Body of pancreas (tissue), 4 donors: ENCODE measurements around the gene ZEB2. TPM values are rescaled to one million over a fixed set of nuclear protein-coding genes. Genes with fewer than 3 reads are reported as not detected.

Experiments used
- ATAC-seq: fragments of 150-250 bp; one replicate; pipeline ENCODE4 v1.9.1; 2016
- DNase-seq, 4 donors: peaks; one replicate each; pipeline ENCODE4 v3.0.0-alpha.2; 2019
- H3K27ac ChIP-seq, 4 donors: fragments of 200-600 bp; sonication (generic); 1 replicate in 3 of 4; 2 replicates in 1 of 4; pipeline versions ENCODE4 v1.5.1 to v1.6.1; 2016 to 2019; ENCODE audit warnings: mild to moderate bottlenecking in 1 of 4, mixed read lengths in 1 of 4, moderate library complexity in 1 of 4
- H3K27me3 ChIP-seq, 2 donors: fragments of 200-600 bp; sonication (generic); one replicate each; pipeline ENCODE4 v1.6.0; 2016; ENCODE audit warnings: mild to moderate bottlenecking in 1 of 2
- H3K36me3 ChIP-seq, 2 donors: fragments of 200-600 bp; sonication (generic); replicated peaks in 1 of 2; 2 replicates each; pipeline ENCODE4 v1.5.1; 2016; ENCODE audit warnings: low read depth in 2 of 2; ENCODE audit not compliant: insufficient read depth in 1 of 2
- H3K4me1 ChIP-seq: fragments of 200-600 bp; sonication (generic); one replicate; pipeline ENCODE4 v1.6.0; 2016
- H3K4me3 ChIP-seq, 2 donors: fragments of 200-600 bp; sonication (generic); 1 replicate in 1 of 2; 2 replicates in 1 of 2; pipeline ENCODE4 v1.5.1; 2016 to 2019
- H3K9me3 ChIP-seq, 3 donors: fragments of 200-600 bp; sonication (generic); 1 replicate in 2 of 3; 2 replicates in 1 of 3; pipeline ENCODE4 v1.5.1; 2016
- POLR2A ChIP-seq, 3 donors: fragments of 450-650 bp; IDR thresholded peaks; one replicate each; pipeline ENCODE4 v1.6.1; 2016; ENCODE audit warnings: antibody characterized with exemption in 3 of 3, mild to moderate bottlenecking in 2 of 3
- WGBS, 2 donors: methylation state at CpG; one replicate each; pipeline ENCODE4 v1.1.5; 2017; 5-methylcytosine and 5-hydroxymethylcytosine counted together
- intact Hi-C: fragments of 100-400 bp; cut with DNase I; formaldehyde crosslinking; loops from one replicate; pipeline ENCODE4 v1.15.1; 2023
- total RNA-seq, 2 donors: library from RNA; depleted of rRNA; stranded (reverse); fragments of >200 nt; gene quantifications; one replicate each; pipeline ENCODE4 v1.1.0, GENCODE V29; 2016
- TF ChIP-seq, protein P1 (sequence below), 7 experiments: fragments of 450-650 bp in 4 of 7; fragments of 200-600 bp in 3 of 7; sonication (generic) in 3 of 7; IDR thresholded peaks; one replicate each; pipeline ENCODE4 v1.5.1; 2016 to 2019; ENCODE audit warnings: antibody characterized with exemption in 7 of 7

ZEB2 gene
- total RNA-seq, 2 donors from 2014 or later: 18.5 to 24.6 TPM

DNA sequence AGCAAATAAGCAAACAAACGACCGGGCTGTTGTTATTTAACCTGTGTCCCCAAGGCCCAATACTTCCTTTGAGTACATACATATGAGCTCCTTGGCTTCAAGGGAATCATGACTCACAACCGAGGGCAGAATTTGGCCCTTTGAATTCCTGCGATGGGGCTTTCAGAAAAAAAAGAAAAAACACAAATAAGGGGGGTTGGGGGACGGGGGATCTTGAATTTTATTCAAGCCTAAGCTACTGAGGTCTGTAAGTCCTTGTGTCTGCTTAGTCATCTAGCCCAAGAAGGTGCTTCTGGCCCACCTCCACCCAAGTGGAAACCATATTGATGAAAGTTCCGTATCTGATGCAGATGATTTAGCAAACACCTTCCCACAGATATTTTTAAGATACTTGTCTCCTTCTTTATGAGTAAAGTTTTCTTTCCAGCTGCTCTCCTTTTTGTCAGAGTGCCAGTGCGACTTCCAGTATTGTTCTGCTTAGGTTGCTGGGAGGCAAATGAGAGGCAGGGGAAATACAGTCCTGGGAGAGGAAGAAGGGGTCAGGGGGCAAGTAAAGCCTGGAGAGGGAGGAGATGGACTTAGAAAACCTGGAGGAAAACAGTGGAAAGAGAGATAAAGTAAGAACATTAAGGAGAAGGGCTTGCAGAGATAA, 169.6 kb downstream of the ZEB2 start:
- H3K4me1 ChIP-seq: no peaks in the 10 kb centered on the region
- H3K9me3 ChIP-seq: no peaks in the 10 kb centered on the region
- TF ChIP-seq POLR2A (IDR thresholded peaks at IDR 0.05): no peak
- TF ChIP-seq, protein P1, sequence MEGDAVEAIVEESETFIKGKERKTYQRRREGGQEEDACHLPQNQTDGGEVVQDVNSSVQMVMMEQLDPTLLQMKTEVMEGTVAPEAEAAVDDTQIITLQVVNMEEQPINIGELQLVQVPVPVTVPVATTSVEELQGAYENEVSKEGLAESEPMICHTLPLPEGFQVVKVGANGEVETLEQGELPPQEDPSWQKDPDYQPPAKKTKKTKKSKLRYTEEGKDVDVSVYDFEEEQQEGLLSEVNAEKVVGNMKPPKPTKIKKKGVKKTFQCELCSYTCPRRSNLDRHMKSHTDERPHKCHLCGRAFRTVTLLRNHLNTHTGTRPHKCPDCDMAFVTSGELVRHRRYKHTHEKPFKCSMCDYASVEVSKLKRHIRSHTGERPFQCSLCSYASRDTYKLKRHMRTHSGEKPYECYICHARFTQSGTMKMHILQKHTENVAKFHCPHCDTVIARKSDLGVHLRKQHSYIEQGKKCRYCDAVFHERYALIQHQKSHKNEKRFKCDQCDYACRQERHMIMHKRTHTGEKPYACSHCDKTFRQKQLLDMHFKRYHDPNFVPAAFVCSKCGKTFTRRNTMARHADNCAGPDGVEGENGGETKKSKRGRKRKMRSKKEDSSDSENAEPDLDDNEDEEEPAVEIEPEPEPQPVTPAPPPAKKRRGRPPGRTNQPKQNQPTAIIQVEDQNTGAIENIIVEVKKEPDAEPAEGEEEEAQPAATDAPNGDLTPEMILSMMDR (IDR thresholded peaks at IDR 0.05): no peak
- DNase-seq (no peak), ATAC-seq (no peak)
- 61 to 66% methylated on average over 7 of the region's 7 CpGs for WGBS, 2 donors
- intact Hi-C loops: no loop called here
- no peaks in the 10 kb centered on the region for H3K27me3 ChIP-seq
- H3K27ac ChIP-seq: no peak overlapping the region
- H3K4me3 ChIP-seq: no peak overlapping the region
- H3K36me3 ChIP-seq: no peaks in the 10 kb centered on the region

DNA sequence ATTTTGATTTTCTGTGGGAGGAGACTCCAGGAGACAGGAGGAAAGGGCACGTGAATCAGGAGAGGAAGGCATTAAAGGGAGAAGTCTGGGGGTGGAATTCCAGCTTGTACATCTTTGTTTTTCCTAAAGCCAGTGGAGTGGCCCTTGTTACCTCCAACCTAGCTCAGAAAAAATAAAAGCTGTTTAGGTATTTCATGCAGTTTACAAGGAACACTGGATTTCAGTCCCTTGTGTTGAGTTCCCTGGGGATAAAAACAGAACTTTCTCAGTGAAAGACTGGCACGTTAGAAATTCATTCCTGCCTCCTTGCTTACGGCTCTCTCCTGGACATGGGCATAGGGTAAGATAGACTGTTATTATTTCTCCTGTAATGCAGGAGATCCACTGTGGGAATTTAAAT, 170.2 kb downstream of the ZEB2 start:
- DNase-seq (no peak), ATAC-seq (no peak)
- no peak overlapping the region for H3K4me3 ChIP-seq
- WGBS, 2 donors: 77 to 78% methylated on average over 3 of the region's 3 CpGs
- no peak overlapping the region for H3K27ac ChIP-seq
- intact Hi-C loops: no loop called here
- no peaks in the 10 kb centered on the region for H3K4me1 ChIP-seq
- TF ChIP-seq, protein P1 (IDR thresholded peaks at IDR 0.05): no peak
- TF ChIP-seq POLR2A (IDR thresholded peaks at IDR 0.05): no peak
- no peaks in the 10 kb centered on the region for H3K9me3 ChIP-seq
- H3K36me3 ChIP-seq: no peaks in the 10 kb centered on the region
- no peaks in the 10 kb centered on the region for H3K27me3 ChIP-seq

DNA sequence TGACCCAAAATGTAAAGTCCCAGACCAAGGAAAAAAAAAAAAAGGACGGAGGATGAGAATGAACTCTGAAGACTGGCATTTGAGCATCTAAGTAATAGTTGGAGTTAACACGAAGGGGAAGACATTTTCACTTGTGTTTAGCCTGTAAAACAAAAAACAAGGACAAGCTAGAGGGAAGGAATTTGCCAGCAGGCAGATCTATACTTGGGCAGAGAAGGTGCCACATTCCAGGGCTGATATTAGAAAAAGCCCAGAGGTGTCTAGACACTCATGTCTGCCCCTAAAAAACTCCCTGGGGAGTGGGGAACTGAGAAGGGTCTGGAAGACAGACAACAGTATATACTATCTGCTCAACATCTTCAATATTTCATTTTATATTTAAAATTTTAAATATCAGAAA, 171.1 kb downstream of the ZEB2 start:
- H3K4me3 ChIP-seq: no peak overlapping the region
- DNase-seq (no peak), ATAC-seq (no peak)
- intact Hi-C loops: no loop called here
- WGBS, 2 donors: 68 to 77% methylated on average over 2 of the region's 2 CpGs
- H3K36me3 ChIP-seq: no peaks in the 10 kb centered on the region
- no peaks in the 10 kb centered on the region for H3K4me1 ChIP-seq
- TF ChIP-seq, protein P1 (IDR thresholded peaks at IDR 0.05): no peak
- no peak for TF ChIP-seq POLR2A (IDR thresholded peaks at IDR 0.05)
- no peaks in the 10 kb centered on the region for H3K9me3 ChIP-seq
- no peaks in the 10 kb centered on the region for H3K27me3 ChIP-seq
- H3K27ac ChIP-seq: no peak overlapping the region

DNA sequence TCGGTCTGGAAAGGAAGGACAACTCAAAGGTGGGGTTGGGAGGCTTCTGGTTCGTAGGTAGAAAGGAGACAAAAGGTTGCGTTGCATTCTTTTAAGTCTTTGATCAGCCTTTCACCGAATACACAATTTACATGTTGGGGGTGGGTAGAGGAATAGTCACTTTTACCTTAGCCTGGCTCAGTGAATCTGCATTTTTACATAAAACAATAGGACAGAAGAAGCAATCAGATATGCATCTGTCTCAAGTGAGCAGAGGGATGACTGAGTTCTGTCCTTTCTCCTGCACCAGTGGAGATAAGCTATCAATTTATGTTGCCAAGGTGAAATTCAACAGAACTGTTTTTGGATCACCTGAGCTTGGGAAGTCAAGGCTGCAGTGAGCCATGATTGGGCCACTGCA, 173.7 kb downstream of the ZEB2 start:
- Histone ChIP-seq H3K27me3 (no peaks in the 10 kb centered on the region), H3K27ac (no peak overlapping the region), H3K4me1 (no peaks in the 10 kb centered on the region), H3K36me3 (no peaks in the 10 kb centered on the region), H3K4me3 (no peak overlapping the region), H3K9me3 (no peaks in the 10 kb centered on the region)
- TF ChIP-seq, protein P1 (IDR thresholded peaks at IDR 0.05): no peak
- TF ChIP-seq POLR2A (IDR thresholded peaks at IDR 0.05): no peak
- no peak for DNase-seq
- intact Hi-C loops: no loop called here
- WGBS, 2 donors: 74 to 77% methylated on average over 4 of the region's 4 CpGs
- ATAC-seq: no peak

DNA sequence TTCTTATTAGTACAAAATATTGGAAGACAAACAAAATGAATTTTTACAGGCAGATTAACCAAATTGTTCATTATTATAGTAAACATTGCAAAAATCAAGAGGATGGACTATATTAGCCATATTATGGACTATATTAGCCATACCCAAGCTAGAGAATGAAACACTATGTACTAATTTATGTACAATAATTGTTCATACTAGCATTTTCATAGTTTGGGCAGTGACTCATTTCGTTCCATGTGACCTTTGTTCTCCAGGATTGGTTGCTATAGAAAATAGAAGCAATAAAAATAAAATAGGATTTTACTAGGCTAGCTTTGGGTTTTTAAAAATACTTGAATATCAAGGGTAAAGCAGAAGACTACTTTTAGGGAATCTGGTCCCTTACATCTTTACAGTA, 176.8 kb downstream of the ZEB2 start:
- no peaks in the 10 kb centered on the region for H3K9me3 ChIP-seq
- intact Hi-C loops: no loop called here
- no peak for ATAC-seq
- 66 to 68% methylated on average over 1 of the region's 1 CpG for WGBS, 2 donors
- TF ChIP-seq, protein P1 (IDR thresholded peaks at IDR 0.05): no peak
- TF ChIP-seq POLR2A (IDR thresholded peaks at IDR 0.05): no peak
- no peaks in the 10 kb centered on the region for H3K4me1 ChIP-seq
- no peak overlapping the region for H3K4me3 ChIP-seq
- H3K27me3 ChIP-seq: no peaks in the 10 kb centered on the region
- H3K27ac ChIP-seq: no peak overlapping the region
- H3K36me3 ChIP-seq: no peaks in the 10 kb centered on the region
- DNase-seq: no peak
